GM12878 (cell line): Measurements from ENCODE around the gene UBE2J2. TPM values are rescaled to one million over a fixed set of nuclear protein-coding genes. Genes with fewer than 3 reads are reported as not detected.

Source experiments
- ATAC-seq: fragments of 200-7000 bp; cut with Tn5 transposase; 3 replicates; pipeline ENCODE4 v1.9.1; 2020; ENCODE audit warnings: mild to moderate bottlenecking, moderate library complexity
- BruUV-seq: library from RNA; stranded (reverse); fragments of 400-500 nt; replicated peaks from 2 replicates; lab custom pipeline; 2021; lab: Mats Ljungman, UMichigan
- CTCF ChIA-PET: fragments of 300-600 bp; sonication (Branson Sonifier 250); formaldehyde crosslinking; extraction: SDS; loops from one replicate; lab custom pipeline; 2021; ENCODE audit warnings: inconsistent platforms; lab: Yijun Ruan, JAX
- POLR2A ChIA-PET: fragments of 350-600 bp; formaldehyde crosslinking; extraction: SDS; loops from one replicate; lab custom pipeline; 2021; ENCODE audit warnings: inconsistent platforms; lab: Charles Lee
- RAD21 ChIA-PET: fragments of 300-600 bp; sonication (Branson Sonifier 250); formaldehyde crosslinking; loops from one replicate; lab custom pipeline; 2023; ENCODE audit warnings: antibody characterized with exemption; ENCODE audit not compliant: unreplicated experiment; lab: Charles Lee
- SMC1A ChIA-PET: fragments of 300-600 bp; sonication (Branson Sonifier 250); formaldehyde crosslinking; loops from one replicate; lab custom pipeline; 2023; ENCODE audit not compliant: unreplicated experiment, uncharacterized antibody; lab: Charles Lee
- DNase-seq: peaks from one replicate; pipeline ENCODE4 v3.0.0-alpha.2; 2011; ENCODE audit warnings: low read depth, low spot score
- FAIRE-seq: peaks from 3 replicates; lab custom pipeline; 2011; peaks lifted over from hg19 to GRCh38; lab: Jason Lieb, UNC
- H2AFZ ChIP-seq: 2 replicates; pipeline ENCODE4 v1.6.0; 2011; ENCODE audit warnings: low read depth, low read length, control low read depth; ENCODE audit not compliant: control insufficient read depth
- H3K27ac ChIP-seq: 2 replicates; pipeline ENCODE4 v1.5.1; 2011; ENCODE audit warnings: control low read depth; ENCODE audit not compliant: control insufficient read depth, insufficient read depth
- H3K27me3 ChIP-seq, 2 experiments: replicated peaks in 1 of 2; 2 replicates each; pipeline versions ENCODE4 v1.6.0 to v1.6.1; 2011; ENCODE audit warnings: low read length in 1 of 2; ENCODE audit not compliant: control insufficient read depth in 2 of 2, insufficient read depth in 2 of 2
- H3K36me3 ChIP-seq, 2 experiments: 2 replicates each; pipeline ENCODE4 v1.5.1; 2011; ENCODE audit warnings: low read length in 1 of 2; ENCODE audit not compliant: control insufficient read depth in 2 of 2, insufficient read depth in 2 of 2
- H3K4me1 ChIP-seq: 2 replicates; pipeline ENCODE4 v1.6.1; 2011; ENCODE audit warnings: mild to moderate bottlenecking, low read length, moderate library complexity, mixed read lengths; ENCODE audit not compliant: control insufficient read depth, insufficient read depth
- H3K4me2 ChIP-seq: 2 replicates; pipeline ENCODE4 v1.6.0; 2011; ENCODE audit warnings: control low read depth; ENCODE audit not compliant: control insufficient read depth, insufficient read depth
- H3K4me3 ChIP-seq: fragments of 200-600 bp; sonication (generic); 2 replicates; pipeline ENCODE4 v1.5.1; 2016
- H3K79me2 ChIP-seq: 2 replicates; pipeline ENCODE4 v1.6.0; 2011; ENCODE audit warnings: low read length; ENCODE audit not compliant: control insufficient read depth, insufficient read depth
- H3K9ac ChIP-seq: 2 replicates; pipeline ENCODE4 v1.8.0; 2011; ENCODE audit warnings: low read length, control low read depth, mixed read lengths; ENCODE audit not compliant: control insufficient read depth, insufficient read depth
- H3K9me3 ChIP-seq: replicated peaks from 3 replicates; pipeline ENCODE4 v1.5.1; 2011; ENCODE audit warnings: mild to moderate bottlenecking, low read length; ENCODE audit not compliant: control insufficient read depth, insufficient read depth
- H4K20me1 ChIP-seq: 2 replicates; pipeline ENCODE4 v1.6.0; 2011; ENCODE audit not compliant: control insufficient read depth, insufficient read depth
- ELK1 ChIP-seq: IDR thresholded peaks from 2 replicates; pipeline ENCODE4 v1.6.1; 2012; ENCODE audit warnings: low read depth, low read length, improper control_type of control experiment
- FOXM1 ChIP-seq: IDR thresholded peaks from 2 replicates; pipeline ENCODE4 v1.6.1; 2012; ENCODE audit warnings: low read depth, mild to moderate bottlenecking, inconsistent platforms, low read length, moderate library complexity
- MAX ChIP-seq: IDR thresholded peaks from 2 replicates; pipeline ENCODE4 v1.6.1; 2012; ENCODE audit warnings: low read depth, low read length, improper control_type of control experiment
- NR2C1 ChIP-seq: fragments of 450-650 bp; IDR thresholded peaks from 2 replicates; pipeline ENCODE4 v1.6.1; 2017; ENCODE audit warnings: antibody characterized with exemption, mild to moderate bottlenecking, moderate library complexity
- SP1 ChIP-seq: IDR thresholded peaks from one replicate; pipeline ENCODE4 v1.6.1; 2011; ENCODE audit warnings: low read depth, low read length
- SREBF1 ChIP-seq: IDR thresholded peaks from 2 replicates; pipeline ENCODE4 v1.6.1; 2012; ENCODE audit warnings: mild to moderate bottlenecking, low read length
- USF2 ChIP-seq: IDR thresholded peaks from 2 replicates; pipeline ENCODE4 v1.6.1; 2011; ENCODE audit warnings: low read depth, low read length, improper control_type of control experiment, borderline replicate concordance
- ZNF687 ChIP-seq: fragments of 450-650 bp; IDR thresholded peaks from 2 replicates; pipeline ENCODE4 v1.6.1; 2017; ENCODE audit warnings: mild to moderate bottlenecking, moderate library complexity
- WGBS: methylation state at CpG from one replicate; pipeline ENCODE4 v1.1.6; 2016; ENCODE audit warnings: low lambda C conversion rate; ENCODE audit not compliant: insufficient replicate concordance, insufficient coverage; ENCODE audit errors: missing lambda C conversion rate; 5-methylcytosine and 5-hydroxymethylcytosine counted together
- in situ Hi-C: fragments of 300-500 bp; cut with MboI; formaldehyde crosslinking; loops from 9 replicates; pipeline ENCODE4 v1.14.3; 2018; ENCODE audit warnings: mixed read lengths
- intact Hi-C: fragments of 100-400 bp; cut with micrococcal nuclease; formaldehyde crosslinking; loops from one replicate; pipeline ENCODE4 v1.14.2; 2022; ENCODE audit not compliant: unreplicated experiment
- polyA plus RNA-seq, 11 experiments: library from polyadenylated mRNA; depleted of rRNA in 4 of 11; unstranded in 6 of 11; stranded (reverse) in 5 of 11; fragments of >200 nt; fragmentation: Nextera tagmentation in 4 of 11; fragmentation: Illumina TruSeq in 1 of 11; extraction: Ambion mirVana in 4 of 11; extraction: Trizol in 1 of 11; gene quantifications; 1 replicate in 1 of 11; 2 replicates in 10 of 11; pipeline versions ENCODE4 v1.2.1 to v1.2.3, GENCODE V29; 2011 to 2016; ENCODE audit warnings: inconsistent platforms in 2 of 11, missing spikeins in 2 of 11, low read depth in 1 of 11
- total RNA-seq, 4 experiments: library from RNA; depleted of rRNA in 3 of 4; stranded (reverse); fragments of >200 nt in 3 of 4; fragmentation: Illumina TruSeq in 1 of 4; extraction: Trizol in 1 of 4; gene quantifications; 2 replicates each; pipeline versions ENCODE4 v1.2.1 to v1.2.3, GENCODE V29; 2013 to 2021
- TF ChIP-seq, protein P1 (sequence below), 3 experiments: IDR thresholded peaks in 2 of 3; conservative IDR thresholded peaks in 1 of 3; 2 replicates each; pipeline ENCODE4 v1.5.1; 2011; ENCODE audit warnings: low read depth in 3 of 3, low read length in 3 of 3, mild to moderate bottlenecking in 3 of 3, control low read depth in 2 of 3, moderate library complexity in 2 of 3, inconsistent platforms in 1 of 3, mixed read lengths in 1 of 3; ENCODE audit not compliant: control insufficient read depth in 2 of 3, insufficient read depth in 1 of 3; ENCODE audit errors: extremely low read depth in 1 of 3
- TF ChIP-seq, protein P2 (sequence below): fragments of 450-650 bp; IDR thresholded peaks from 2 replicates; pipeline ENCODE4 v1.6.1; 2018; ENCODE audit warnings: mild to moderate bottlenecking, low read depth, moderate library complexity; ENCODE audit not compliant: partially characterized antibody

Gene UBE2J2
- total and polyA plus RNA-seq, 10 of the 15 experiments (the other 5 are each of a cell fraction or from before 2014, with no cell fraction given), result 0.72 to 70.5 (median 49.2) TPM

DNA sequence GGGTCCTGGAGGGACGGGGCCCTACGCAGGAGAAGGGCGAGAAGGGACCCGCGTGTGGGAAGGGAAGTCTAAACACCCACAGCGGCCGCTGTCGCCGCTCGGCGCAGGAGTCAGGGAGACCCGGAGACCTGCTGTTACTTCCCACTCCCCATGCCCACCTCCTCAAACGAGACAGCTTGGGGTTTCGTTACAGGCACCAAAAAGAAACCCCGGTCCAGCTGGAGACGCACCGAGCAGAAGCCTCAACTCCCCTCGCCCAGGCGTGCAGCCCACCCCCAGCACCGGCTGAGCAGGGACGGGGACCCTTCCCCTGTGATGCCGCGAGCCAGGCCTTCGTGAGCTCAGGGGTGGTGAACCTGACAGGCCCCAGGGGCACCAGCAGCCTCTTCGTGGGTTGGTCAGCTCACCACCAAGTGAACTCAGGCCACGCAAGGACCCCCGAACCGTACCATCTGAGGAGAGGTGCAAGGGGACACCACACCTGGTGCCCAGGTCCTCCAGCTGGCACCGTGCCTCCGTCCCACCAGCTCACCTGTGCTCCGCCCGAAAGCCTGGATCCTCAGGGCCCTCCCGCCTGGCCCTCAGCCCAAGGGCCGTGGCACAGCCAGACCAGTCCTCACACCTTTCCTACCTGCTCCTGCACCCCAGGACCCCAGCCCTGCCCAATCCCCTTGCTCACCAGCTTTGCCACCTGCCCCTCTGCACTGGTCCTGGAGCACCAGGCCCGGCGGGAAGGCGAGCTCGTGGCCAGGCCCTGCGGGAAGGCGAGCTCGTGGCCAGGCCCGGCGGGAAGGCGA, 46.9 kb downstream of the UBE2J2 start:
- ChIA-PET SMC1A (no interaction called here), POLR2A (no interaction called here), RAD21 (no interaction called here), CTCF (interaction anchor here (1.2 kb wide), 1 partner anchor 104 kb away, joined by 5 read pairs; no protein-coding TSS in a partner anchor)
- Histone ChIP-seq H2AFZ (no peak overlapping the region), H3K4me1 (peaks cover 4% of the 10 kb centered on the region), H3K27ac (no peak overlapping the region), H3K4me2 (no peak overlapping the region), H3K79me2 (peaks cover 42% of the 10 kb centered on the region), H4K20me1 (no peaks in the 10 kb centered on the region), H3K9me3 (no peaks in the 10 kb centered on the region), H3K9ac (no peak overlapping the region), H3K36me3 (peaks cover 5 to 42% of the 10 kb centered on the region in 2 experiments; a peak in 3 of 4 replicates), H3K4me3 (no peak overlapping the region), H3K27me3 (no peaks in the 10 kb centered on the region)
- BruUV-seq, result no TSS peak
- intact Hi-C loops (no loop called here), in situ Hi-C loops (no loop called here)
- DNase-seq (no peak), ATAC-seq (no peak), FAIRE-seq (no peak)
- 96% methylated on average over 40 of the region's 44 CpGs for WGBS
- TF ChIP-seq FOXM1, result no peak
- TF ChIP-seq, protein P1, sequence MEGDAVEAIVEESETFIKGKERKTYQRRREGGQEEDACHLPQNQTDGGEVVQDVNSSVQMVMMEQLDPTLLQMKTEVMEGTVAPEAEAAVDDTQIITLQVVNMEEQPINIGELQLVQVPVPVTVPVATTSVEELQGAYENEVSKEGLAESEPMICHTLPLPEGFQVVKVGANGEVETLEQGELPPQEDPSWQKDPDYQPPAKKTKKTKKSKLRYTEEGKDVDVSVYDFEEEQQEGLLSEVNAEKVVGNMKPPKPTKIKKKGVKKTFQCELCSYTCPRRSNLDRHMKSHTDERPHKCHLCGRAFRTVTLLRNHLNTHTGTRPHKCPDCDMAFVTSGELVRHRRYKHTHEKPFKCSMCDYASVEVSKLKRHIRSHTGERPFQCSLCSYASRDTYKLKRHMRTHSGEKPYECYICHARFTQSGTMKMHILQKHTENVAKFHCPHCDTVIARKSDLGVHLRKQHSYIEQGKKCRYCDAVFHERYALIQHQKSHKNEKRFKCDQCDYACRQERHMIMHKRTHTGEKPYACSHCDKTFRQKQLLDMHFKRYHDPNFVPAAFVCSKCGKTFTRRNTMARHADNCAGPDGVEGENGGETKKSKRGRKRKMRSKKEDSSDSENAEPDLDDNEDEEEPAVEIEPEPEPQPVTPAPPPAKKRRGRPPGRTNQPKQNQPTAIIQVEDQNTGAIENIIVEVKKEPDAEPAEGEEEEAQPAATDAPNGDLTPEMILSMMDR (IDR thresholded peaks at IDR 0.05 in 2 of 3, conservative IDR thresholded peaks at IDR 0.05 in 1 of 3; ENCODE audit: control insufficient read depth in 2 of 3, extremely low read depth in 1 of 3, insufficient read depth in 1 of 3, low read depth in 3 of 3, low read length in 3 of 3), result no peak
- no peak for TF ChIP-seq NR2C1
- no peak for TF ChIP-seq SREBF1
- TF ChIP-seq, protein P2, sequence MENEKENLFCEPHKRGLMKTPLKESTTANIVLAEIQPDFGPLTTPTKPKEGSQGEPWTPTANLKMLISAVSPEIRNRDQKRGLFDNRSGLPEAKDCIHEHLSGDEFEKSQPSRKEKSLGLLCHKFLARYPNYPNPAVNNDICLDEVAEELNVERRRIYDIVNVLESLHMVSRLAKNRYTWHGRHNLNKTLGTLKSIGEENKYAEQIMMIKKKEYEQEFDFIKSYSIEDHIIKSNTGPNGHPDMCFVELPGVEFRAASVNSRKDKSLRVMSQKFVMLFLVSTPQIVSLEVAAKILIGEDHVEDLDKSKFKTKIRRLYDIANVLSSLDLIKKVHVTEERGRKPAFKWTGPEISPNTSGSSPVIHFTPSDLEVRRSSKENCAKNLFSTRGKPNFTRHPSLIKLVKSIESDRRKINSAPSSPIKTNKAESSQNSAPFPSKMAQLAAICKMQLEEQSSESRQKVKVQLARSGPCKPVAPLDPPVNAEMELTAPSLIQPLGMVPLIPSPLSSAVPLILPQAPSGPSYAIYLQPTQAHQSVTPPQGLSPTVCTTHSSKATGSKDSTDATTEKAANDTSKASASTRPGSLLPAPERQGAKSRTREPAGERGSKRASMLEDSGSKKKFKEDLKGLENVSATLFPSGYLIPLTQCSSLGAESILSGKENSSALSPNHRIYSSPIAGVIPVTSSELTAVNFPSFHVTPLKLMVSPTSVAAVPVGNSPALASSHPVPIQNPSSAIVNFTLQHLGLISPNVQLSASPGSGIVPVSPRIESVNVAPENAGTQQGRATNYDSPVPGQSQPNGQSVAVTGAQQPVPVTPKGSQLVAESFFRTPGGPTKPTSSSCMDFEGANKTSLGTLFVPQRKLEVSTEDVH, result no peak
- TF ChIP-seq ZNF687, result no peak
- TF ChIP-seq USF2, result no peak
- no peak for TF ChIP-seq SP1
- TF ChIP-seq MAX, result no peak
- no peak for TF ChIP-seq ELK1
